SK-N-SH (cell line): Measurements from ENCODE around the gene INSC.

Experiments used
- CTCF ChIP-seq: fragments of 200-600 bp; sonication (generic); IDR thresholded peaks from 2 replicates; pipeline ENCODE4 v1.6.1; 2017; ENCODE audit warnings: antibody characterized with exemption, mild to moderate bottlenecking, moderate library complexity
- EP300 ChIP-seq, 2 experiments: IDR thresholded peaks; 2 replicates each; pipeline versions ENCODE4 v1.4.0 to v1.6.1; 2012; ENCODE audit warnings: borderline replicate concordance in 1 of 2, low read depth in 1 of 2, low read length in 1 of 2
- GABPA ChIP-seq: IDR thresholded peaks from 2 replicates; pipeline ENCODE4 v1.4.0; 2012; ENCODE audit warnings: low read depth, mild to moderate bottlenecking
- MAX ChIP-seq: IDR thresholded peaks from 2 replicates; pipeline ENCODE4 v1.4.0; 2012; ENCODE audit warnings: low read depth
- PBX3 ChIP-seq: IDR thresholded peaks from 2 replicates; pipeline ENCODE4; 2012
- POLR2AphosphoS5 ChIP-seq: IDR thresholded peaks from 2 replicates; pipeline ENCODE4 v1.6.1; 2012; ENCODE audit warnings: low read depth, low read length
- RAD21 ChIP-seq: IDR thresholded peaks from 2 replicates; pipeline ENCODE4 v1.6.1; 2012; ENCODE audit warnings: mild to moderate bottlenecking, low read length
- REST ChIP-seq: IDR thresholded peaks from 2 replicates; pipeline ENCODE4 v1.6.1; 2012; ENCODE audit warnings: mild to moderate bottlenecking, low read depth, low read length, moderate library complexity
- TAF1 ChIP-seq: IDR thresholded peaks from 2 replicates; pipeline ENCODE4 v1.6.1; 2012; ENCODE audit warnings: low read depth, mild to moderate bottlenecking, low read length, moderate library complexity, borderline replicate concordance
- TCF12 ChIP-seq: IDR thresholded peaks from 2 replicates; pipeline ENCODE4 v1.4.0; 2012
- YY1 ChIP-seq: IDR thresholded peaks from 2 replicates; pipeline ENCODE4 v1.4.0; 2012; ENCODE audit warnings: low read depth, mild to moderate bottlenecking
- TF ChIP-seq, protein P1 (sequence below): IDR thresholded peaks from 2 replicates; pipeline ENCODE4 v1.4.0; 2012; ENCODE audit warnings: low read depth, borderline replicate concordance

GRCh38 chr11:15289723-15290122 lies 175.0 kb downstream of the INSC start:
- TF ChIP-seq CTCF (no peak), EP300 (IDR thresholded peaks at IDR 0.05; ENCODE audit: borderline replicate concordance in 1 of 2, low read depth in 1 of 2, low read length in 1 of 2) (no peak), TAF1 (no peak), REST (no peak), POLR2AphosphoS5 (no peak), MAX (no peak), GABPA (no peak), YY1 (no peak), TCF12 (no peak), RAD21 (no peak), PBX3 (no peak)
- TF ChIP-seq, protein P1, sequence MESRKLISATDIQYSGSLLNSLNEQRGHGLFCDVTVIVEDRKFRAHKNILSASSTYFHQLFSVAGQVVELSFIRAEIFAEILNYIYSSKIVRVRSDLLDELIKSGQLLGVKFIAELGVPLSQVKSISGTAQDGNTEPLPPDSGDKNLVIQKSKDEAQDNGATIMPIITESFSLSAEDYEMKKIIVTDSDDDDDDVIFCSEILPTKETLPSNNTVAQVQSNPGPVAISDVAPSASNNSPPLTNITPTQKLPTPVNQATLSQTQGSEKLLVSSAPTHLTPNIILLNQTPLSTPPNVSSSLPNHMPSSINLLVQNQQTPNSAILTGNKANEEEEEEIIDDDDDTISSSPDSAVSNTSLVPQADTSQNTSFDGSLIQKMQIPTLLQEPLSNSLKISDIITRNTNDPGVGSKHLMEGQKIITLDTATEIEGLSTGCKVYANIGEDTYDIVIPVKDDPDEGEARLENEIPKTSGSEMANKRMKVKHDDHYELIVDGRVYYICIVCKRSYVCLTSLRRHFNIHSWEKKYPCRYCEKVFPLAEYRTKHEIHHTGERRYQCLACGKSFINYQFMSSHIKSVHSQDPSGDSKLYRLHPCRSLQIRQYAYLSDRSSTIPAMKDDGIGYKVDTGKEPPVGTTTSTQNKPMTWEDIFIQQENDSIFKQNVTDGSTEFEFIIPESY, result no peak
